ENCODE measurements around the gene PEG3. TPM values are rescaled to one million over a fixed set of nuclear protein-coding genes. Genes with fewer than 3 reads are reported as not detected.

PEG3 gene
- total and polyA plus RNA-seq, 2 donors (not counting 1 experiment from before 2014, with no cell fraction given) = 0.22 to 5.6 TPM

- H3K4me3 ChIP-seq (replicated peaks in 1 of 4; ENCODE audit: control extremely low read depth in 1 of 4, insufficient read depth in 1 of 4, low read depth in 3 of 4, low read length in 4 of 4) = no peak overlapping the region
- H3K4me1 ChIP-seq (ENCODE audit: control insufficient read depth, extremely low read depth, insufficient read depth, low read length) = no peaks in the 10 kb centered on the region
- H4K20me1 ChIP-seq (ENCODE audit: control insufficient read depth, extremely low read depth, insufficient read depth, low read length) = no peaks in the 10 kb centered on the region
- H3K27me3 ChIP-seq (ENCODE audit: control insufficient read depth, insufficient read depth, low read length) = no peaks in the 10 kb centered on the region
- no peak for DNase-seq (ENCODE audit: low read depth in 2 of 2)
- no peaks in the 10 kb centered on the region for H3K36me3 ChIP-seq (ENCODE audit: control insufficient read depth, insufficient read depth, low read length)
- H3K4me2 ChIP-seq (ENCODE audit: extremely low read depth, insufficient read depth, low read length) = no peak overlapping the region
- no peak overlapping the region for H2AFZ ChIP-seq (ENCODE audit: low read length)
- H3K27ac ChIP-seq (ENCODE audit: insufficient read depth, low read length) = no peak overlapping the region
- H3K79me2 ChIP-seq (ENCODE audit: control insufficient read depth, insufficient read depth, low read length) = no peaks in the 10 kb centered on the region
- H3K9me3 ChIP-seq (ENCODE audit: control insufficient read depth, insufficient read depth, low read depth, low read length) = no peaks in the 10 kb centered on the region
- no peak for TF ChIP-seq EZH2 (IDR thresholded peaks at IDR 0.05; ENCODE audit: low read length, missing control alignments)
- no peak for TF ChIP-seq CTCF (conservative IDR thresholded peaks at IDR 0.05 in 1 of 2, IDR thresholded peaks at IDR 0.05 in 1 of 2; ENCODE audit: low read depth in 1 of 2, low read length in 2 of 2)
- no peak overlapping the region for H3K9ac ChIP-seq (ENCODE audit: insufficient read depth, low read length)
Observed at GRCh38 chr19:56880592-56881190, 40.2 kb upstream of the PEG3 start.

- no peaks in the 10 kb centered on the region for H3K27me3 ChIP-seq (ENCODE audit: control insufficient read depth, insufficient read depth, low read length)
- no peaks in the 10 kb centered on the region for H3K36me3 ChIP-seq (ENCODE audit: control insufficient read depth, insufficient read depth, low read length)
- H3K9ac ChIP-seq (ENCODE audit: insufficient read depth, low read length) = no peak overlapping the region
Observed at GRCh38 chr19:56877069-56877715, 36.7 kb upstream of the PEG3 start.

GRCh38 chr19:56875717-56876116 lies 35.2 kb upstream of the PEG3 start:
- Histone ChIP-seq H3K27me3 (ENCODE audit: control insufficient read depth, insufficient read depth, low read length) (no peaks in the 10 kb centered on the region), H3K27ac (ENCODE audit: insufficient read depth, low read length) (no peak overlapping the region), H2AFZ (ENCODE audit: low read length) (no peak overlapping the region), H3K79me2 (ENCODE audit: control insufficient read depth, insufficient read depth, low read length) (no peaks in the 10 kb centered on the region), H3K4me3 (replicated peaks in 1 of 4; ENCODE audit: control extremely low read depth in 1 of 4, insufficient read depth in 1 of 4, low read depth in 3 of 4, low read length in 4 of 4) (no peak overlapping the region), H3K36me3 (ENCODE audit: control insufficient read depth, insufficient read depth, low read length) (no peaks in the 10 kb centered on the region), H3K9ac (ENCODE audit: insufficient read depth, low read length) (no peak overlapping the region), H3K9me3 (ENCODE audit: control insufficient read depth, insufficient read depth, low read depth, low read length) (no peaks in the 10 kb centered on the region), H3K4me2 (ENCODE audit: extremely low read depth, insufficient read depth, low read length) (no peak overlapping the region), H3K4me1 (ENCODE audit: control insufficient read depth, extremely low read depth, insufficient read depth, low read length) (no peaks in the 10 kb centered on the region), H4K20me1 (ENCODE audit: control insufficient read depth, extremely low read depth, insufficient read depth, low read length) (no peaks in the 10 kb centered on the region)
- no peak for DNase-seq (ENCODE audit: low read depth in 2 of 2)
- no peak for TF ChIP-seq CTCF (conservative IDR thresholded peaks at IDR 0.05 in 1 of 2, IDR thresholded peaks at IDR 0.05 in 1 of 2; ENCODE audit: low read depth in 1 of 2, low read length in 2 of 2)
- TF ChIP-seq EZH2 (IDR thresholded peaks at IDR 0.05; ENCODE audit: low read length, missing control alignments) = no peak

More at GRCh38 chr19:56877069-56877715, 36.7 kb upstream of the PEG3 start:
- no peaks in the 10 kb centered on the region for H3K79me2 ChIP-seq (ENCODE audit: control insufficient read depth, insufficient read depth, low read length)
- no peak for DNase-seq (ENCODE audit: low read depth in 2 of 2)
- no peaks in the 10 kb centered on the region for H4K20me1 ChIP-seq (ENCODE audit: control insufficient read depth, extremely low read depth, insufficient read depth, low read length)
- H2AFZ ChIP-seq (ENCODE audit: low read length) = no peak overlapping the region
- no peaks in the 10 kb centered on the region for H3K9me3 ChIP-seq (ENCODE audit: control insufficient read depth, insufficient read depth, low read depth, low read length)
- TF ChIP-seq CTCF (conservative IDR thresholded peaks at IDR 0.05 in 1 of 2, IDR thresholded peaks at IDR 0.05 in 1 of 2; ENCODE audit: low read depth in 1 of 2, low read length in 2 of 2) (no peak), EZH2 (IDR thresholded peaks at IDR 0.05; ENCODE audit: low read length, missing control alignments) (no peak)
- no peak overlapping the region for H3K27ac ChIP-seq (ENCODE audit: insufficient read depth, low read length)
- H3K4me1 ChIP-seq (ENCODE audit: control insufficient read depth, extremely low read depth, insufficient read depth, low read length) = no peaks in the 10 kb centered on the region
- no peak overlapping the region for H3K4me3 ChIP-seq (replicated peaks in 1 of 4; ENCODE audit: control extremely low read depth in 1 of 4, insufficient read depth in 1 of 4, low read depth in 3 of 4, low read length in 4 of 4)
- H3K4me2 ChIP-seq (ENCODE audit: extremely low read depth, insufficient read depth, low read length) = no peak overlapping the region
